Panc1 (cell line): ENCODE results near the gene PRR5L. TPM values are rescaled to one million over a fixed set of nuclear protein-coding genes. Genes with fewer than 3 reads are reported as not detected.

ENCODE experiments used
- ATAC-seq: fragments of 200-7000 bp; cut with Tn5 transposase; 2 replicates; pipeline ENCODE4 v1.9.1; 2020; ENCODE audit warnings: mild to moderate bottlenecking, moderate library complexity
- BruUV-seq: library from RNA; stranded (reverse); fragments of 400-500 nt; replicated peaks from 2 replicates; lab custom pipeline; 2021; lab: Mats Ljungman, UMichigan
- CTCF ChIA-PET: fragments of 300-600 bp; sonication (Branson Sonifier 250); formaldehyde crosslinking; loops from one replicate; lab custom pipeline; 2022; ENCODE audit warnings: antibody characterized with exemption; lab: Charles Lee
- POLR2A ChIA-PET: fragments of 300-600 bp; sonication (Branson Sonifier 250); formaldehyde crosslinking; loops from one replicate; lab custom pipeline; 2022; ENCODE audit warnings: antibody characterized with exemption; lab: Charles Lee
- DNase-seq: peaks from one replicate; pipeline ENCODE4 v3.0.0-alpha.2; 2010; ENCODE audit warnings: low read depth, low spot score
- H3K27ac ChIP-seq: 2 replicates; pipeline ENCODE4 v1.5.1; 2011; ENCODE audit warnings: mild to moderate bottlenecking, low read length, inconsistent platforms
- H3K27me3 ChIP-seq: fragments of 200-500 bp; sonication (Bioruptor generic); 2 replicates; pipeline ENCODE4 v1.6.0; 2014; ENCODE audit warnings: low read length, inconsistent platforms; ENCODE audit not compliant: control insufficient read depth, insufficient read depth
- H3K36me3 ChIP-seq: fragments of 200-500 bp; sonication (Bioruptor generic); 2 replicates; pipeline ENCODE4 v1.5.1; 2014; ENCODE audit warnings: inconsistent platforms, mild to moderate bottlenecking, low read length, moderate library complexity; ENCODE audit not compliant: control insufficient read depth, insufficient read depth
- H3K4me1 ChIP-seq: 2 replicates; pipeline ENCODE4 v1.5.1; 2011; ENCODE audit warnings: inconsistent platforms, mild to moderate bottlenecking, low read length, moderate library complexity; ENCODE audit not compliant: control insufficient read depth, insufficient read depth
- H3K4me3 ChIP-seq, 2 experiments: 2 replicates each; pipeline ENCODE4 v1.5.1; 2011 to 2012; ENCODE audit warnings: low read depth in 2 of 2, low read length in 2 of 2, mild to moderate bottlenecking in 2 of 2, inconsistent platforms in 1 of 2, moderate library complexity in 1 of 2
- H3K9me3 ChIP-seq: fragments of 200-500 bp; sonication (Bioruptor generic); 2 replicates; pipeline ENCODE4 v1.5.1; 2014; ENCODE audit warnings: low read depth, mild to moderate bottlenecking, inconsistent platforms, low read length, moderate library complexity; ENCODE audit not compliant: control insufficient read depth, insufficient read depth
- CTCF ChIP-seq: fragments of 450-650 bp; IDR thresholded peaks from 2 replicates; pipeline ENCODE4 v1.5.1; 2017; ENCODE audit warnings: mild to moderate bottlenecking
- POLR2AphosphoS5 ChIP-seq: IDR thresholded peaks from 2 replicates; pipeline ENCODE4 v1.6.1; 2012; ENCODE audit warnings: mild to moderate bottlenecking, low read depth, low read length, moderate library complexity
- REST ChIP-seq, 2 experiments: IDR thresholded peaks; 2 replicates each; pipeline ENCODE4 v1.6.1; 2011 to 2012; ENCODE audit warnings: low read depth in 2 of 2, control low read depth in 1 of 2, low read length in 1 of 2, mild to moderate bottlenecking in 1 of 2, moderate library complexity in 1 of 2; ENCODE audit not compliant: insufficient read depth in 1 of 2
- SIN3A ChIP-seq: IDR thresholded peaks from 2 replicates; pipeline ENCODE4 v1.6.1; 2012; ENCODE audit warnings: low read depth, mild to moderate bottlenecking, low read length, moderate library complexity, borderline replicate concordance; ENCODE audit not compliant: insufficient read depth
- TCF7L2 ChIP-seq: IDR thresholded peaks from 2 replicates; pipeline ENCODE4 v1.6.1; 2011; ENCODE audit warnings: mild to moderate bottlenecking, low read depth, low read length, inconsistent platforms
- in situ Hi-C: cut with HindIII; loops from 2 replicates; pipeline ENCODE4 v1.10.0; 2016; ENCODE audit warnings: low sequenced_read_pairs, low pct_unique_long_range_greater_than_20kb
- intact Hi-C: fragments of 100-400 bp; cut with micrococcal nuclease; formaldehyde crosslinking; loops from one replicate; pipeline ENCODE4 v1.10.0; 2022; ENCODE audit not compliant: unreplicated experiment
- total RNA-seq: library from RNA; stranded (reverse); gene quantifications from one replicate; pipeline ENCODE4 v1.2.1, GENCODE V29; 2021; ENCODE audit not compliant: unreplicated experiment

PRR5L gene
- total RNA-seq, 1 experiment from 2014 or later: 0.36 TPM

- Histone ChIP-seq H3K36me3 (no peaks in the 10 kb centered on the region), H3K27ac (no peak overlapping the region), H3K9me3 (no peaks in the 10 kb centered on the region), H3K4me1 (no peaks in the 10 kb centered on the region), H3K27me3 (peaks cover 2% of the 10 kb centered on the region), H3K4me3 (no peak overlapping the region)
- DNase-seq: no peak
- no peak for TF ChIP-seq SIN3A
- TF ChIP-seq POLR2AphosphoS5: no peak
- no peak for TF ChIP-seq TCF7L2
- no peak for TF ChIP-seq CTCF
- TF ChIP-seq REST (IDR thresholded peaks at IDR 0.05; ENCODE audit: insufficient read depth in 1 of 2, low read depth in 2 of 2, low read length in 1 of 2): no peak
- CTCF ChIA-PET: no interaction called here
- ATAC-seq: no peak
- POLR2A ChIA-PET: no interaction called here
- in situ Hi-C loops: no loop called here
- intact Hi-C loops: no loop called here
- no TSS peak for BruUV-seq
Measured at GRCh38 chr11:36356201-36356600, 60.1 kb downstream of the PRR5L start.

- no peak for DNase-seq
- no peak overlapping the region for H3K27ac ChIP-seq
- H3K27me3 ChIP-seq: peaks cover 8% of the 10 kb centered on the region
- H3K9me3 ChIP-seq: no peaks in the 10 kb centered on the region
- H3K4me1 ChIP-seq: no peaks in the 10 kb centered on the region
- POLR2A ChIA-PET: no interaction called here
- in situ Hi-C loops: no loop called here
- no peaks in the 10 kb centered on the region for H3K36me3 ChIP-seq
- no TSS peak for BruUV-seq
- intact Hi-C loops: no loop called here
- ATAC-seq: no peak
- TF ChIP-seq SIN3A (no peak), REST (IDR thresholded peaks at IDR 0.05; ENCODE audit: insufficient read depth in 1 of 2, low read depth in 2 of 2, low read length in 1 of 2) (no peak), TCF7L2 (no peak), CTCF (no peak), POLR2AphosphoS5 (no peak)
- H3K4me3 ChIP-seq: no peak overlapping the region
- CTCF ChIA-PET: no interaction called here
Measured at GRCh38 chr11:36357831-36358230, 61.7 kb downstream of the PRR5L start.
